HG03060 (cell line): ENCODE measurements around the gene POU6F2.

ENCODE experiments used
- ATAC-seq: cut with Tn5 transposase; IDR thresholded peaks from one replicate; pipeline ENCODE4 v1.9.1; 2021; ENCODE audit warnings: low read depth, moderate number of reproducible peaks; ENCODE audit not compliant: unreplicated experiment

The POU6F2 gene

GRCh38 chr7:39238234-39238869 is 260.6 kb downstream of the POU6F2 start:
- ATAC-seq: no peak

- ATAC-seq: no peak
These were observed 263.2 kb downstream of the POU6F2 start for GRCh38 chr7:39240864-39241263.

GRCh38 chr7:39247576-39247975 is 269.9 kb downstream of the POU6F2 start:
- ATAC-seq: no peak

- ATAC-seq: no peak
These were observed 270.5 kb downstream of the POU6F2 start for GRCh38 chr7:39248041-39248691.

GRCh38 chr7:39248692-39249090 is 271.0 kb downstream of the POU6F2 start:
- no peak for ATAC-seq

- ATAC-seq: no peak
These were observed 272.0 kb downstream of the POU6F2 start for GRCh38 chr7:39249635-39250152.

GRCh38 chr7:39252916-39253315 is 275.2 kb downstream of the POU6F2 start:
- no peak for ATAC-seq

- no peak for ATAC-seq
These were observed 281.8 kb downstream of the POU6F2 start for GRCh38 chr7:39259391-39260003.

GRCh38 chr7:39260279-39260844 is 282.7 kb downstream of the POU6F2 start:
- ATAC-seq: no peak

- ATAC-seq: no peak
These were observed 284.1 kb downstream of the POU6F2 start for GRCh38 chr7:39261771-39262170.

GRCh38 chr7:39265641-39266591 is 288.2 kb downstream of the POU6F2 start:
- no peak for ATAC-seq

GRCh38 chr7:39269034-39269433 is 291.3 kb downstream of the POU6F2 start:
- ATAC-seq: no peak

GRCh38 chr7:39270018-39270417 is 292.3 kb downstream of the POU6F2 start:
- ATAC-seq: no peak

GRCh38 chr7:39271402-39271801 is 293.7 kb downstream of the POU6F2 start:
- no peak for ATAC-seq

GRCh38 chr7:39272111-39272510 is 294.4 kb downstream of the POU6F2 start:
- ATAC-seq: no peak

- no peak for ATAC-seq
These were observed 295.0 kb downstream of the POU6F2 start for GRCh38 chr7:39272691-39273090.

- ATAC-seq: no peak
These were observed 302.6 kb downstream of the POU6F2 start for GRCh38 chr7:39280337-39280736.

- no peak for ATAC-seq
These were observed 307.5 kb downstream of the POU6F2 start for GRCh38 chr7:39285256-39285655.

GRCh38 chr7:39288303-39288702 is 310.6 kb downstream of the POU6F2 start:
- ATAC-seq: no peak
